HG03521 (cell line): ENCODE measurements around the gene GCGR.

Experiments used
- ATAC-seq: cut with Tn5 transposase; IDR thresholded peaks from one replicate; pipeline ENCODE4 v1.9.1; 2021; ENCODE audit warnings: mild to moderate bottlenecking, moderate library complexity; ENCODE audit not compliant: unreplicated experiment

The GCGR gene

GRCh38 chr17:81803728-81804558, at the start of gene GCGR:
TSS of gene GCGR (plus strand) at chr17:81804150. CDS start at chr17:81809019, 4,869 bp downstream.
- no peak for ATAC-seq

DNA sequence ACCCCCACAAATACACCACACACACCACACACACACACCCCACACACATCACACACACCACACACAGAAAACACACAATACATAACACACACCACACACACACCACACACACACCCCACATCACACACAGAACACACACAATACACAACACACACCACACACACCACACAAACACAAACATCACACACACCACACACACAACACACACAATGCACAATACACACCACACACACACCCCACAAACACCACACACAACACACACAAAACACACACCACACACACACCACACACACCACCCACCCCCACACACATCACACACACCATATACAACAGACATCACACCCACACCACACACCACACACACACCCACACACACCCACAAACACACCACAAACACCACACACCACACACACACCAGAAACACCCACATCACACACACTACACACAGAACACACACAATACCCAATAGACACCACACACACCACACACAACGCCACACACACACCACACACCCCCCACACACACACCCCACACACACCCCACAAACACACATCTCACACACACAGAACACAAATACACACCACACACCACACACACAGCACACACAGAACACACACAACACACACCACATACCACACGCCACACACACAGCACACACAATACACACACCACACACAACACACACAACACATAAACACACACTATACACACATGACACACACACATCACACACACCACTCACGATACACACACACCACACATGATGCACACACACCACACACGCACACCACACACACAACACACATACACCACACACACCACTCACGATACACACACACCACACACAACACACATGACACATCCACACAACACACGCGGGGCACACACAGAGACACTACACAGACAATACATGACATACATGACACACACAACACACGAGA, 11.0 kb upstream of the GCGR start:
- no peak for ATAC-seq

GRCh38 chr17:81794074-81794476, 9.9 kb upstream of the GCGR start:
- ATAC-seq = no peak

GRCh38 chr17:81794509-81794908, 9.4 kb upstream of the GCGR start:
- no peak for ATAC-seq

GRCh38 chr17:81801327-81801726, 2.6 kb upstream of the GCGR start:
- no peak for ATAC-seq

GRCh38 chr17:81802048-81802758, 1.7 kb upstream of the GCGR start:
- no peak for ATAC-seq

DNA sequence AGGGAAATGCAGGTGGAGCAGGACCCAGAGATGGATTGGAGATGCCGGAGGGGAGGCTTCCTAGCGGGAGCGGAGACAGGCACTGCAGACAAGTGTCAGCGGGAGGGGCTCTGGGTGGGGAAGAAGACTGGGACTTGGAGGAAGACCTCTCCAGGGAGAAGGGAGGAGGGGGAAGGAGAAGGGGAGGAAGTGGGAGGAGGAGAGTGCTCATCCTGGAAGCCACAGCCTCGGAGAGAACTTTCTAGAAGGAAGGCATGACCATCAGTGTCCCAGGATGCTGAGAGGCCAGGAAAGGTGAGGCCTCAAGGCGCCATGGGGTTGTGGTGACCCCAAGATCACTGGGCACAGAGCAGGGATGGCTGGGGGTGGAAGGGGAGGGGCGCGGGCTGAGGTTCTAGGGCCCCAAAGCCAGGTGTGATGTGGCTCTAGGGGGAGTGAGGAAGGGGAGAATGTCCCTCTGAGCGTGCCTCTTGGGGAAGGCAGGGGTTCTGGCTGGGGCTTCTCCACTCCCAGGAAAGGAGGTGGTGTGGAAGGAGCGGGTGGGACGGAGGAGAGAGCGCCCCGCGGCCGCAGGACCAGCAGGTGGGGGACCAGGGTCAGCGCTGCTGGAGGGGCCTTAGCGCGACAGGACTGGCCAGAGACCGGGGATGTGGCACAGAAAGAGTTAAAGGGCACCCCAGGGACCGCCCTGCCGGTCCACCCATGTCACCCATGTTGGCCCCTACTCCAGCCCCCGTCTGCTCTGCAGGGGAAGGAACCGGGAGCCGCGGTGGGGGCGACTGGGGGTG, 900 bp upstream of the GCGR start:
- no peak for ATAC-seq

DNA sequence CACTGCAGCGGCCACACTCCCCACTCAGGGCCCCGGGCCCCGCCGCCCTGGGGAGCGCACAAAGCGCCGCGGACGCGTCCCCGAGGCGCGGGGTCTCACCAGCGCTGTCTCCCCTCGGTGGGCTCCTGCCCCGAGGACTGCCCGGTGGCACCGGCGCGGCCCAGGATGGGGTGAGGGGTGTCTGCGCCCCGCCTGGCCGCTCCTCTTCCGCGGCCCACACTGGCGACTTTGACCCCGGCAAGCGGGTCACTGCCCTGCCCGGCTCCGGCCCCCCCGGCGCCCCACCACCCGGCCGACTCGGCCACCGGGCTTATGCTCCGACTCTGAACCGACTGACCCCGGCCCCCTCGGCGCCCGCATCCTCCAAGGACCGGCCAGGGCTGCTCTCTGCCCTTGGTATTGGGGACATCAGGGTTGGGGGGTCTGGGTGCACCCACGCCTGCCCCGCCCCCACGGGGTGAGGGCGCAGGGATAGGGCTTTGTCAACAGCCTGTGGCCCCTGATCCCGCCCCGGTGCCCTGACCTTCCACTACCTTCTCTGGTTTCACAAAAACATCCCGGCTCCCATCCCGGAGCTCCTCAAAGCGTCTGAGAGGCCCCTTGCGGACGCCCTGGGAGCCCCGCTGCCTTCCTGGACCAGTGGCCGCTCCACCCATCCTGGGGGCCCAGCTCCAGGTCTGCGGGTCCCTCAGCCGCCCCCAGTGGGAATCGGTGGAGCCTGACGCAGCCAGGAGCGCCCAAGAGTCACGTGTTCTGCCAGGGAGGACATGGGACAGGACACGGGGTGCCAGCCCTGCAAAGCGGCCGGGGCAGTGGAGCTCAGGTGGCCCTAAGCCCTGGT, 829 bp downstream of the GCGR start:
- no peak for ATAC-seq

DNA sequence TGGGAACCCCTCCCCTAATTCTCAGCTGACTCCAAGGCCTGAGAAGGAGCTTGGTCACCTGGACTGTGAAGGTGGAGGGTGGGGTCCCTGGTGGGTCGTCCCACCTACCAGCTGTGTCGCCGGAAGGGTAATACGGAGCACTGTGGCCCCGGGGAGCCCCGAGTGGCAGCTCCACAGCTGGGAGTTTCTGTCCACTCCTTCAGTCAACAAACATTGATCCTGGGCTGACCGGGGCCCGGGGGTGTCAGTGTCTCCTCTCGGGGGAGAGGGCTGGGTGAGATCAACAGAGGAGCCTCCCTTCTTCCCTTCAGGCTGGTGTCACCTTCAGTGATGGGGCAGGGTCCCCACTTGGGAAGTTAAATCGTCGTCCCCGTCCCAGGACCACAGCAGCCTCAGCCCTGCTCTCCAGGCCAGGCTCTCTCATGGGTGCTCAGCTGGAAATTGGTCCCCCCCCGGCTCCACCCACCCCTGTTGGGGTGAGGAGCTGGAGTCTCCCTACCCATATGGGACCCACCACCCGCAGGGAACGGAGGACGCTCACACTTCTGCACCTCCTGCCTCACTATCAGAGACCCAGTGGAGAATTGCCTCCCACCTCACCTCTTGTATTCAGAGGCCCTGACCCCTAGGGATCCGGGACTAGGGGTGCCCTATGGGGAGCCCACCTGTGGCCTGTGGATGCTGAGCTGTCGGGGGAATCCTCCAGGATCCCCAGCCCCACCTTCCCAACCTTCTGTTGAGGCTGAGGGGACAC, 1.9 kb downstream of the GCGR start:
- no peak for ATAC-seq

- no peak for ATAC-seq
Measured at GRCh38 chr17:81806461-81807209, 2.7 kb downstream of the GCGR start.

- no peak for ATAC-seq
Measured at GRCh38 chr17:81807210-81807719, 3.3 kb downstream of the GCGR start.

DNA sequence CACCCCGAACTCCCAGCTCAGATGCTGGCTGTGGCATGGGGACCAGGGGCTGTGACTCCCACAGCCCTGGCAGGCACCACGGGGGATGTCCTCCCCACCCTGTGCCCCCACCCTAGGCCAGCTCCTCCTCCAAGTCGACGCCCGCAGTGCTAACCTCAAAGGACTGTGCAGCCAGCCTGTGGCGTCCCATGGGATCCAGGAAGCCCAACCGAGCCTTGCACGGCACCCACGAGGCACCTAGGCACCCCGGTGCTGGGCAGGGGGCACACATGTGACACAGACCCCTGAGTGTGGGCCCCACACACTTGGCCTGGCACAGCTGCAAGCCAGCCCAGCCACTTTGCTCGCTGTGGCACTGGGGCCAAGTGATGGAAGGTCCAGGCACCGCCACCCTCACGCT, 3.9 kb downstream of the GCGR start:
- no peak for ATAC-seq

DNA sequence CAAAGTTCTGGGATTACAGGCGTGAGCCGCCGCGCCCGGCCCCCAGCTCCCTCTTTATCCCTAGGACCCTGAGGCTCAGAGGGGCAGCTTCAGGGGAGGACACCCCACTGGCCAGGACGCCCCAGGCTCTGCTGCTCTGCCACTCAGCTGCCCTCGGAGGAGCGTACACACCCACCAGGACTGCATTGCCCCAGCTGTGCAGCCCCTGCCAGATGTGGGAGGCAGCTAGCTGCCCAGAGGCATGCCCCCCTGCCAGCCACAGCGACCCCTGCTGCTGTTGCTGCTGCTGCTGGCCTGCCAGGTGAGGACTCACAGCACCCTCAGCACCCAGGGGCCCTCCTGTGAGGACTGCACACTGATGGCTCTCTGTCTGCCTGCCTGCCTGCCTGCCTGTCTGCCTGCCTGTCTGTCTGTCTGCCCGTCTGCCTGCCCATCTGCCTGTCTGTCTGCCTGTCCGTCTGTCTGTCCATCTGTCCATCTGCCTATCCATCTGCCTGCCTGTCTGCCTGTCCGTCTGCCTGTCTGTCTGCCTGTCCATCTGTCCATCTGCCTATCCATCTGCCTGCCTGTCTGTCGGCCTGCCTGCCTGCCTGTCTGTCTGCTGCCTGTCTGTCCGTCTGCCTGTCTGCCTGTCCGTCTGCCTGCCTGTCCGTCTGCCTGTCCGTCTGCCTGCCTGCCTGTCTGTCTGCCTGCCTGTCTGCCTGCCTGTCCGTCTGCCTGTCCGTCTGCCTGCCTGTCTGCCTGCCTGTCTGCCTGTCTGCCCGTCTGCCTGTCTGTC, 5.0 kb downstream of the GCGR start:
- no peak for ATAC-seq

DNA sequence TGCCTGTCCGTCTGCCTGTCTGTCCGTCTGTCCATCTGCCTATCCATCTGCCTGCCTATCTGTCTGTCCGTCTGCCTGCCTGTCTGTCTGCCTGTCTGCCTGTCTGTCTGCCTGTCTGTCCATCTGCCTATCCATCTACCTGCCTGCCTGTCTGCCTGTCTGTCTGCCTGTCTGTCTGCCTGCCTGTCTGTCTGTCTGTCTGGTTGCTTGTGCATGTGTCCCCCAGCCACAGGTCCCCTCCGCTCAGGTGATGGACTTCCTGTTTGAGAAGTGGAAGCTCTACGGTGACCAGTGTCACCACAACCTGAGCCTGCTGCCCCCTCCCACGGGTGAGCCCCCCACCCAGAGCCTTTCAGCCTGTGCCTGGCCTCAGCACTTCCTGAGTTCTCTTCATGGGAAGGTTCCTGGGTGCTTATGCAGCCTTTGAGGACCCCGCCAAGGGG, 5.6 kb downstream of the GCGR start:
- ATAC-seq = no peak

DNA sequence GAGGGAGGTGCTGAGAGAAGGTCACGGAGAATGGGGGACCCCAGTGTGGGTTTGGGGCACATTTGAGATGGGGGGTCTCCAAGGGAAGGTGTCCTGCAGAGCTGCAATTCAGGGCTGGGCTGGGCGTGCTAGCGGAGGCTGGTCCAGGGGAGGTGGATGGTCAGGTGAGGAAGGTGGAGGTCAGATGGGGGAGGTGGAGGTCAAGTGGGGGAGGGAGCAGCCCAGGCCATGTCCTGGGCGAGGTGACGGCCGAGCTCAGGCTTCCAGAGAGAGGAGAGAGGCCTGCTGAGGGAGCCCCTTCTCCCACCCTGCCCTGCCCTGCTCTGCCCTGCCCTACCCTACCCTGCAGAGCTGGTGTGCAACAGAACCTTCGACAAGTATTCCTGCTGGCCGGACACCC, 6.5 kb downstream of the GCGR start:
- no peak for ATAC-seq

GRCh38 chr17:81810892-81811704, 7.1 kb downstream of the GCGR start:
- ATAC-seq = no peak
